Tibial nerve (tissue), 4 donors: ENCODE results near the gene CDY2B. TPM values are rescaled to one million over a fixed set of nuclear protein-coding genes. Genes with fewer than 3 reads are reported as not detected.
"Not testable (repeated sequence)": the region's sequence is repeated elsewhere in the genome, so short reads cannot be mapped to it uniquely, and the experiment has no call there.

Experiments
- DNase-seq, 2 donors: peaks; one replicate each; pipeline ENCODE4 v3.0.0-alpha.2; 2019; ENCODE audit warnings: low spot score in 2 of 2
- H3K27ac ChIP-seq, 4 donors: fragments of 200-600 bp; sonication (generic) in 3 of 4; one replicate each; pipeline ENCODE4 v1.5.1; 2017 to 2019; ENCODE audit warnings: mild to moderate bottlenecking in 1 of 4
- H3K27me3 ChIP-seq, 2 donors: fragments of 200-600 bp; sonication (generic) in 1 of 2; one replicate each; pipeline versions ENCODE4 v1.5.1 to v1.6.0; 2017 to 2019
- H3K36me3 ChIP-seq, 3 donors: fragments of 200-600 bp; sonication (generic); one replicate each; pipeline ENCODE4 v1.5.1; 2018 to 2019
- H3K4me1 ChIP-seq, 4 donors: fragments of 200-600 bp; sonication (generic) in 3 of 4; one replicate each; pipeline ENCODE4 v1.5.1; 2017 to 2019
- H3K4me3 ChIP-seq, 4 donors: fragments of 200-600 bp; sonication (generic) in 3 of 4; one replicate each; pipeline ENCODE4 v1.5.1; 2017 to 2019; ENCODE audit warnings: mild to moderate bottlenecking in 1 of 4, moderate library complexity in 1 of 4
- H3K9me3 ChIP-seq, 4 donors: fragments of 200-600 bp; sonication (generic) in 3 of 4; one replicate each; pipeline ENCODE4 v1.5.1; 2017 to 2019
- WGBS, 2 donors: methylation state at CpG; one replicate each; pipeline ENCODE4 v1.1.5; 2018; 5-methylcytosine and 5-hydroxymethylcytosine counted together
- total RNA-seq, 4 donors: library from RNA; depleted of rRNA; stranded (reverse); fragments of >200 nt; gene quantifications; one replicate each; pipeline ENCODE4 v1.1.0, GENCODE V29; 2016

The CDY2B gene, protein sequence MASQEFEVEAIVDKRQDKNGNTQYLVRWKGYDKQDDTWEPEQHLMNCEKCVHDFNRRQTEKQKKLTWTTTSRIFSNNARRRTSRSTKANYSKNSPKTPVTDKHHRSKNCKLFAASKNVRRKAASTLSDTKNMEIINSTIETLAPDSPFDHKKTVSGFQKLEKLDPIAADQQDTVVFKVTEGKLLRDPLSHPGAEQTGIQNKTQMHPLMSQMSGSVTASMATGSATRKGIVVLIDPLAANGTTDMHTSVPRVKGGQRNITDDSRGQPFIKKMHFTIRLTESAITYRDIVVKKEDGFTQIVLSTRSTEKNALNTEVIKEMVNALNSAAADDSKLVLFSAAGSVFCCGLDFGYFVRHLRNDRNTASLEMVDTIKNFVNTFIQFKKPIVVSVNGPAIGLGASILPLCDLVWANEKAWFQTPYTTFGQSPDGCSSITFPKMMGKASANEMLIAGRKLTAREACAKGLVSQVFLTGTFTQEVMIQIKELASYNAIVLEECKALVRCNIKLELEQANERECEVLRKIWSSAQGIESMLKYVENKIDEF
- total RNA-seq = not detected

DNA sequence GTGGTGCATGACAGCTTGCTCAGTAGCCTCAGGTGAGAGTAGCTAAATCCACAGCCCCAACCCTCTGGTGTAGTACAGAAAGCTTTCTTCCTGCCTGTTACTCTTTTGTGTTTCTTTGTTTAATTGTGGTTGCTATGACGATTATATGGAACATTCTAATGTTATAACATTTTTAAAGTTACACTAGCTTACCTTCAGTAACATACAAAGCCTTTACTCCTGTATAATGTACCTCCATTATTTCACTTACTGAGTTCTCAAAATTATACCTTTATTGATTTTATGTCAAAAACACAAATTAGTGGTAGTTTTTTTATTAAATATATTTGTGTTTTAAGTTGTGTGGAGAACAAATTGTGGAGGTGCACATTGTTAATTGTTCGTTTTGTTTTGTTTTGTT lies at the start of gene CDY2B:
Gene CDY2B (minus strand): TSS at position 101 of the 400 bp plus-strand sequence. CDS start 328 bp downstream, outside the sequence.
- not testable (repeated sequence) for H3K27me3 ChIP-seq
- no CpG with 5 or more reads among the region's 2 CpGs for WGBS, 2 donors

DNA sequence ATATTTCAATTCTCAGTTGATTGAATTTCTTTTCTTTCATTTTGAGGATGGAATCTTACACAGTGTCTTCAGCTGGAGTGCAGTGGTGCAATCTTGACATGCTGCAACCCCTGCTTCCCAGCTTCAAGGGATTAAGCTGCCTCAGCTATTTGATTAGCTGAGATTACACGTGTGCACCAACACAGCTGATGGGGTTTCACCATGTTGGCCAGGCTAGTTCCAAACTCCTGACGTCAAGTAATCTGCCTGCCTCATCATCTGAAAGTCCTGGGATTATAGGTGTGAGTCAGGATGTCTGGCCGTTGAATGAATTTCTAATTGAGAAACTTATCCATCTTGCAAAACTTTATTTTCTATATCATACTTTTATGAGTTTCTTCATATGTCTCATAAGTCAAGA lies 28.0 kb upstream of the CDY2B start:
- not testable (repeated sequence) for H3K27ac ChIP-seq, H3K4me1 ChIP-seq, DNase-seq, H3K27me3 ChIP-seq, H3K4me3 ChIP-seq, H3K9me3 ChIP-seq, H3K36me3 ChIP-seq
- WGBS, 2 donors = no CpG with 5 or more reads among the region's 3 CpGs

More for the DNA sequence above, at the start of gene CDY2B:
- not testable (repeated sequence) for H3K27ac ChIP-seq, H3K9me3 ChIP-seq, H3K4me1 ChIP-seq, DNase-seq, H3K36me3 ChIP-seq, H3K4me3 ChIP-seq

DNA sequence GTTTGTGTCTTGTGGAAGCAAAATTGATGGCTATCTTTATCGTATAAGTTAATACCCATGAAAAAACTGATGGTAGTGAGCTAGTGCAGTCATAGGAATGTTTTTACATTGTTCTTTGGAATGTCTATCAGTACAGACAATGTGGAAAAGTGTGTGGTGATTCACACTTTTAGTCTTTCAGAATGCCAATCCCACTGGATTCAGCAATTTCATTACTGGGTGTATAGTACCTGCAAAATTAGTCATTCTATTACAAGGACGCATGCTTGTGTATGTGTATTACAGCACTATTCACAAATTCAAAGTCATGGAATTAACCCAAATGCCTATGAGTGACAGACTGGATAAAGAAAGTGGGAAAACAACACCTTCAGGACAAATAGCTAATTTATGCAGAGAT lies 27.3 kb upstream of the CDY2B start:
- WGBS, 2 donors = no CpG with 5 or more reads among the region's 2 CpGs
- not testable (repeated sequence) for H3K4me3 ChIP-seq, H3K27ac ChIP-seq, H3K36me3 ChIP-seq, H3K9me3 ChIP-seq, DNase-seq, H3K4me1 ChIP-seq, H3K27me3 ChIP-seq

DNA sequence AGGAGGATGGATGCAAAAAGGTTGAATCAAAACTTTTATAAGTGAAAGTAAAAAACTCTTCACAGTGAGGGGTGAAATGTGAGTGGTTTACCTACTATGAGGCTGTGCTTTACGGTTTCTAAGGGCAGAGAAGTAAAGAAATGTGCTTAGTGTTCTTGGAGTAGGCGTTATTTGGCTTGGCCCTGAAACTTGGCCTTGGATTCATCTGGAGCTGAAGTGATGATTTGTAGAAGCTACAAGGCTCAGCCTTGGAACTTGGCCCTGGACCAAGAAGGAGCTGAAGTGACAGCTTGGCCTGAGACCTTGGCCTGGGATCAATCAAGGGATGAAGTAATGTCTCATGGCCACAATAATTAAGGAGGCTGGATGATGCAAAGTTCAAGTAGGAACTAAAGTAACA lies 1.7 kb upstream of the CDY2B start:
- not testable (repeated sequence) for H3K36me3 ChIP-seq, H3K9me3 ChIP-seq, H3K4me3 ChIP-seq, H3K27ac ChIP-seq, DNase-seq, H3K27me3 ChIP-seq, H3K4me1 ChIP-seq
- no CpG with 5 or more reads among the region's 2 CpGs for WGBS, 2 donors

DNA sequence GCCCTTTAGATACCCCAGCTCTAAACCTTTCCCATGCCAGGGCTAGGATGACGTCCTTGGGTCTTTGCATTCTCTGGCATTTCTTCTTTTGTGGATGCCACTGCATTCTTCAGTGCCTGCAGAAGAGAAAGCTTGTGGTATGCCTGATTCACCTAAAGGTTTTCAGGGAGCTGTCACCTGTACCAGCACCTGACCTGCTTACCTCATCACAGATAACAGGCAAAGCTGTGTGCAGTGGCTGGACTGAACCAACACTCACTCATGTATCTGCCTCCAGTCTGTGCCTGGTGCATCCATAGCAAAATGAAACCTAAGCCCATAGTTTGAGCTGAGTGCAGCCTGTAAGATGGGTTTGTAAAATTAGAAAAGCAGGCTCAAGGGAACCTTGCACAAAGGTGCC lies 3.3 kb downstream of the CDY2B start:
- DNase-seq = not testable (repeated sequence)
- WGBS, 2 donors = no CpG with 5 or more reads among the region's 1 CpG

DNA sequence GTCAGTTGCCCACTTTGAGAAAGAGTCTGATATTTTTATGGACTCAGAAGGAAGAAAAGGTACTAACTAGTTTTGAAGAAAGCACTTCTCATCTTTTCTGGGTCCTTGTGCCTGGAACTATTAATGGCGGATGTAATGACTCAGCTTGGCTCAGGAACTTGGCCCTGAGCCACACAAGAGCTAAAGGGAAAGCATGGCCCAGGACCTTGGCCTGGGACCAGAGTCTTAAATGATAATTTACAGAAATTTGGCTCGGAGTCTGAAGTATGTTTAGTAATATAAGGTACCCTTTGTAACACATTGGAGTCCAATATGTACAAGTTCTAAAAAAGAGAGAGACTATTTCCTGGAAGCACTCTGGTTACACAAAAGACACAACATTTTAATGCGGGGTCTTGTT lies 4.6 kb downstream of the CDY2B start:
- WGBS, 2 donors = no CpG with 5 or more reads among the region's 3 CpGs

More for the DNA sequence above, 3.3 kb downstream of the CDY2B start:
- not testable (repeated sequence) for H3K27ac ChIP-seq, H3K27me3 ChIP-seq, H3K4me3 ChIP-seq, H3K9me3 ChIP-seq, H3K36me3 ChIP-seq, H3K4me1 ChIP-seq

DNA sequence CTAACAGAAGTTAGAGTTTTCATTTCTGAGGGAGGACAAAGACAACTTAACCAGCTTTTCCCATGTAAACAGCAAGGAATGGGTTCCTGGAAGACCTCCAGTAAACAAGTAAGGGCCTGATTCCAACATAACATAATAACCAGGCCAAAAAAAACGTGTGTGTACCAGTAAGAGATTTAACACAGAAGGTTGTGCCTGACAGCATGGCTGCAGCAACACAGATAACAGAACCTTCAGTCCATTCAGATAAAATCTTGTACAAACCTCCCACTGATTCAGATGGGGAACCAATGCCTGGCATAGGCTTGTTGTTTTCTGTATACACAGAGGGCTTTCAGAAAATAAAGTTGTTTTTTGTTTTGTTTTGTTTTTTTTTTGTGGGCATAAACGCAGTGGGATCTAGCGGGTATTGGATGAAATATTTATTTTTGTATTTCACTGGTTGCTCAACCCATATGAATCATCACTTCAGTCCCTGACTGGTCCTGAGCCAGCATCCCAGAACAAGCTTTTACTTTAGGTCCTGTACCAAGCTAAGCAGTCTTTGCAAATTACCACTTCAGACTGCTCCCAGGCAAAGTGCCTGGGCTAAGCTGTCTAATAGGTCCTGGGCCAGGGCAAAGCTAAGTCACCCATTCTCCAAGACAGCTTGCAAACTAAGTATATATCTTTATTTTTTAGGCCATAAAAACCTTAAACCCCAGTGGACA lies 8.7 kb downstream of the CDY2B start:
- H3K4me3 ChIP-seq, H3K9me3 ChIP-seq, H3K27me3 ChIP-seq, H3K36me3 ChIP-seq, H3K4me1 ChIP-seq, DNase-seq, H3K27ac ChIP-seq: not testable (repeated sequence)
- WGBS, 2 donors = no CpG with 5 or more reads among the region's 3 CpGs

More for the DNA sequence above, 4.6 kb downstream of the CDY2B start:
- not testable (repeated sequence) for H3K27me3 ChIP-seq, H3K27ac ChIP-seq, DNase-seq, H3K4me3 ChIP-seq, H3K9me3 ChIP-seq, H3K4me1 ChIP-seq, H3K36me3 ChIP-seq

DNA sequence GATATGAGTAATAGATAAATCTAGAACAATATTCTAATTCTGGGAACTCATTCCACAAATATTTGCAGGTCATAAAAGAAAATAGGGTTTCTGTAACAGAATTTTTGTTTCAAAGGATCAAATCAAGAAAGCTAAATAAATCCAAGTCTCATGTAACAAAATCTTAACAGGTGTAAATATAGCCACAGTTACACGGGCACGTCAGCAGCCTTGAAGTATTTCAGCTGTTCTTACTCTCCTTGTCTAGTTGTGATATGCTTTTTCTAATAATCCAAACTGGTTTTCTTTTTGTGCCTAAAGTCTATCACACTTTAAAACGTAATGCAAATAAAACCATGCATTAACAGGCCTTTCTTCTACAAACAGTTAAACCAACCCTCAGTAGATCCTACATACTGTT lies 9.3 kb downstream of the CDY2B start:
- not testable (repeated sequence) for H3K27ac ChIP-seq, H3K9me3 ChIP-seq, H3K36me3 ChIP-seq, H3K4me1 ChIP-seq, H3K4me3 ChIP-seq, DNase-seq, H3K27me3 ChIP-seq
- no CpG with 5 or more reads among the region's 3 CpGs for WGBS, 2 donors

DNA sequence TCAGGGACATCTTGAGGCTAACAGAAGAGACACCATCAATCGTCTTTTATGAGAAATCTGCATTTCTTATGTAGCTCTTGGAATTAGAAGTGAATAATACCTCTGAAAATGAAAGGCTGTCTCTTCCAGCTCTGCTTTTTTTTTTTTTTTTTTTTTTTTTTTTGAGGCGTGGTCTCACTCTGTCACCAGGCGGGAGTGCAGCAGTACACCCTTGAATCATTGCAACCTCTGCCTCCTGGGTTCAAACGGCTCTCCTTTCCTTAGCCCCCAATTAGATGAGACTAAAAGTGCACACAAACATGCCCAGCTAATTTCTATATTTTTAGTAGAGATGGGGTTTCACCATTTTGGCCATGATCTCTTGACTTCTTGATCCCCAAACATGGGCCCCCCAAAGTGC lies 12.2 kb downstream of the CDY2B start:
- no CpG with 5 or more reads among the region's 4 CpGs for WGBS, 2 donors
- not testable (repeated sequence) for H3K9me3 ChIP-seq, H3K4me1 ChIP-seq

DNA sequence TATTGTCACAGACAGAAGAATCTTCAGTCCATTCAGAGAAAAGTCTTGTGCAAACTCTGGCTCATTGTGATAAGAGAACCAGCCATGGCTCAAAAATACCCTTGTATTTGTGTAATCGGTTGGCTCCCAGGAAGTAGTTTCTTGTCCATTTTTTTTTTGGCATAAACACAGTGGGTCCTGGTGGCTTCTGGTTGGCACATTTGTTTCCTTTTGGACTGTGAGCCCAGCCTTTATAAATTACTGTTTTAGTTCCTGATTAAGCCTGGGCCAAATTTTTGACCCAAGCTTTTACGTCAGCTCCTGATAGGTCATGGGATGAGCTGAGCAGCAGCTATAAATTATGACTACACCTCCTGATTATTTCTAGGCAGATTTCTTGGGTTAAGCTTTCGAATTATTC lies 19.4 kb downstream of the CDY2B start:
- not testable (repeated sequence) for H3K27me3 ChIP-seq, DNase-seq, H3K9me3 ChIP-seq, H3K36me3 ChIP-seq, H3K27ac ChIP-seq, H3K4me3 ChIP-seq, H3K4me1 ChIP-seq
- WGBS, 2 donors = no CpG with 5 or more reads among the region's 3 CpGs

More for the DNA sequence above, 12.2 kb downstream of the CDY2B start:
- not testable (repeated sequence) for H3K27ac ChIP-seq, H3K36me3 ChIP-seq, H3K27me3 ChIP-seq, H3K4me3 ChIP-seq, DNase-seq

DNA sequence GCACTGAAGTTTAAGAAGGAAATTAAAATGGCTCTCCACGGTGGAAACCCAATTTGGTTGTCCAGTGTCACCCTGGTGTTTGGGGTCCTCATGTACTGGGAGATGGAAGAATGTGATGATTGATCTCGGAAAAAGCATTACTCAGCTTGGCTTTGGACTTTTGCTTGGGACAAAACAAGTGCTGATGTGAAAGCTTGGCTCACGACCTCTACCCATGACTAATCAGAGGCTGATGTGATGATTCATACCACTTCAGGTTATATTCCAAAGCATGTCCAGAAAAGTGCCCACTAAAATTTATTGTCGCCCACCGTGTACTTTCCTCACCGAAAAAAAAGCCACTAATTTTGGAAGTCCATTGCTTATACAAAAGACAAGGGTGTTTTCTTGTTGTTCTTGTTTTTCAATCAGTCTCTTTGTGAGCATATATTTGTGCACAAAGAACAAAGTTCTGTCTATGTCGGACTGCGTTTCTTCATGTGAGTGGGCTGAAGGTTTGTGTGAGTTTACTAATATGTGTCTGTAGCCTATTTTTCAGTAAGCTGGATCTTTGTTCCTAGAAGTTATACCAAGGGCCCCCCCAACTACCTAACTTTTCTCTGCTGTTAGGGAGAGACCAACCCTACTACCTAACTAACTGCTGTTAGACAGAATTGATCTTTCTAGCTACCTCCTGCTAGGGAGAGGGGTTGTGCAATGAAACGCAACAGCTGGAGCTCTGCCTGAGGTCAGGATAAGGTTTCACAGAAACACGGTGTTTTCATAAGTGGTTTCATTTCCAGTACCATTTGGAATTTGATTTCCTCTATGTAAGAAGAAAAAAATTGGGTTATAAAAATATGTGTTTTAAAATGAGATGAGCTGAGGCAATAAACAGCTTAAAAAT lies 22.8 kb downstream of the CDY2B start:
- H3K36me3 ChIP-seq, DNase-seq, H3K27me3 ChIP-seq, H3K4me3 ChIP-seq, H3K4me1 ChIP-seq, H3K27ac ChIP-seq, H3K9me3 ChIP-seq: not testable (repeated sequence)
- WGBS, 2 donors = no CpG with 5 or more reads among the region's 10 CpGs

DNA sequence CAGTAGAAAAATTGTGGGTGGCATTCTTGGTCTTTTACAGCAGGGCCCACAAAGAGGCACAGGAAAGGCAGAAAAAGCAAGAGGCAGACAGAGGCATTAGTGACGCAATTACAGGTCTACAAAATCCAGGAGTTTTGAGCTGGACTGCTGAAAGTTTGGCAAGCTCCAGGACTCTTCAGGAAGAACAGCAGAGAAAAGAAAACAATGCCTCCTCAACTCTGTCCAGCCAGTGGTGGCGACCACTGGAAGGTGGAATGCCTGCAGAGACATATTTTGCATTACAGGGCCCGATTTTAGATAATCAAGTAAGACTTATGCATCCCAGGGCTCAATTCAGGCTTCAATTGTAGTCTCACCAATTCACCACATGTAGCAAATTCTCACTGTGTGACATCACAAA lies 23.5 kb downstream of the CDY2B start:
- not testable (repeated sequence) for DNase-seq, H3K27me3 ChIP-seq, H3K4me3 ChIP-seq, H3K9me3 ChIP-seq, H3K36me3 ChIP-seq, H3K27ac ChIP-seq, H3K4me1 ChIP-seq
- no CpG with 5 or more reads among the region's 3 CpGs for WGBS, 2 donors

DNA sequence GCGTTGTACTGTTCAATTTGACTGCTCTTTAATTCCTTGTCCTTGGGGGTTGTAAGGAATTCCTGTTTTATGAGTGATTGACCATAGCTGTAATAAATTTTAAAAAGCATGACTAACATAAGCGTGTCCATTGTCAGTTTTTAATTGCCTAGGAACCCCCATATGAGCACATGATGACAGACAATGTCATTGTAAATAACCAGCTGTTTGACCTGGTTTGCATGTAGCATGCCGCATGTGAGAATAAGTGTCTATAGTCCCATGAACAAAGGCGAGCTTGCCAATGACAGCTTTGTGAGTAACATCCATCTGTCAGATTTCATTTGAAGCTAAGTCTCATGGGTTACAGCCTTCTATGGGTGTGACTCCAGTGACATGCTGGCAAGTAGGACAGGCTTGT lies 30.9 kb downstream of the CDY2B start:
- no CpG with 5 or more reads among the region's 4 CpGs for WGBS, 2 donors
- DNase-seq, H3K4me1 ChIP-seq, H3K27me3 ChIP-seq, H3K27ac ChIP-seq, H3K4me3 ChIP-seq, H3K36me3 ChIP-seq, H3K9me3 ChIP-seq: not testable (repeated sequence)
